Activated CD4-positive, CD25-positive, alpha-beta regulatory T cell (primary cell): Measurements from ENCODE around the gene MAP3K8.
"Not testable (repeated sequence)": the region's sequence is repeated elsewhere in the genome, so short reads cannot be mapped to it uniquely, and the experiment has no call there.

Experiments
- DNase-seq, 4 experiments: peaks; one replicate each; lab custom pipeline; 2025; lab: John Stamatoyannopoulos, UW

MAP3K8 gene

DNA sequence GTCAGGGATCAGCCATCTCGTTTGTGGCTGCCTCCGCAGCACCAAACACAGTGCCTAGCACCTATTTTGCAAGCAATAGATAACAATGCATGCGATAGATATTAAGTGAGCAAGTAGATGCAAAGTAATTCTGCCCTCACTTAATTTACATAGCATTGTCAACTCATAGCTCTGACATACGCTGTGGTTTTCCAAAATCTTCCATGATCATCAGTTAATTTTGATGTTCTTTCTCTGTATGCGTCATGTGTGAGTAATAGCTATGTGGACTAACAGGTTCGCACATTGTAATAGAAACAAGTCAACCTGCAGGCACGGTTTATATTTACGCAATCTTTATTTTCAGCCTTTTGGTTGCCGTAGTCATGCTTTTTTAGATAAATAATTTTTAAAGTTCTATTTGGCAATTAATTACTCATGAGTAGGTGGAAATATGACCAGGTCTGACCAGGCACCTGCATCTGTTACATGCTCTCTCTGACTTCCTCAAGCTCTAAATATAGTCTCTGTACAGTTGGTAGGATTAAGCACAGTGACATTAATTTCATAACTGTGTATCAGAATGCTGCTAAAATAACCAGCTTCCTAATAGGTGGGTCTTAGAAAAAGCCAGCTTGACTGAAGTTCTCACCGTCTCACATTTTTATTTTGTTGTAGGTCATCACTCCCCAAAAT lies 13.3 kb downstream of the MAP3K8 start:
- DNase-seq, result no peak

GRCh38 chr10:30448092-30448491 lies 14.1 kb downstream of the MAP3K8 start:
- DNase-seq, result no peak

DNA sequence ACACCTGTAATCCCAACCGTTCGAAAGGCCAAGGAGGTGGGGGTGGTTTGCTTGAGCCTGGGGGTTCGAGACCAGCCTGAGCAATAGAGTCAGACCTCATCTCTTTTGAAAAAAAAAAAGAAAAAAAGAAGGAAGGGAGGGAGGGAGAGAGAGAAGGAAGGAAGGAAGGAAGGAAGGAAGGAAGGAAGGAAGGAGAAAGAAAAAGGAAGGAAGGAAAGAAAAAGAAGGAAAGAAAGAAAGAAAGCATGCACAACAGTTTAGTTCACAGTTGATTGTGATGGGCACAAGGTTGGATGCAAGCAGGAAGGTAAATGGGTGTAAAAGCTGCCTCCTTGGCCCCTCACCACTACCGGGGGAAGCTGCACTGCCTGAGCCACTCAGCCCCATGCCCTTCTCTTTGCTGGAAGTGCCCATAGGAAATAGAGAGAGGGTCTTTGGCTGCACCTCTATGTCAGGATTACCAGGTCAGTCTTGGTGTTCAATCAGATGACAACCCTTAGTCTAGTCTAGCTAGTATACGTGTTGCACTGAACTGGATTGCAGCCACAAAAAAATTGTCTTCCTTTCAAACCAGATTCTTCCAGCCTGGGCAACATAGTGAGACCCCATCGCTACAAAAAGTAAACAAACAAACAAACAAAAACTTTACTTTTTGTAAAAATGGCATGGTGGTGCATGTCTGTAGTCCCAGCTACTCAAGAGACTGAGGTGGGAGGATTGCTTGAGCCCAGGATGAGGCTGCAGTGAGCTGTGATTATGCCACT lies 20.0 kb downstream of the MAP3K8 start:
- DNase-seq, result no peak

GRCh38 chr10:30454744-30455510 lies 20.9 kb downstream of the MAP3K8 start:
- no peak for DNase-seq

GRCh38 chr10:30455816-30456215 lies 21.8 kb downstream of the MAP3K8 start:
- no peak for DNase-seq

DNA sequence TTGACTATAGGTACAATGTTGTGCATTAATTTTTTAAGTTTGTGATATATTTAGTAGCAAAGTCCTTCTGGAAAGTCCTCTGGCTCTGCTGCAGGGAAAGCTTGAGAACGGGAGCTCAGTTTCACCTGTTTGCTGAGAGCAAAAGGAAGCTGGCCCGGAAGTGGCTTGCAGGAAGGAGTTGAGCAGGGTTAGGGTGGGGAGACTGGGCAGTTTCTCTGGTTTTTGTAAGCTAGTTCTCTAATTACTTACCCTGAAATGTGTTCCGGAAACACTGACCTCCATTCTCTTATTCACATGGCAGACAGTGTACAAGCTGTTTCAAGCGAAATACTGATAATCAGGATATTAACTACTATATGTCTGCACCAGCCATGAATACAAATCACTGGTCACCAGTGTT lies 22.3 kb downstream of the MAP3K8 start:
- DNase-seq, result no peak

GRCh38 chr10:30459283-30459682 lies 25.3 kb downstream of the MAP3K8 start:
- DNase-seq, result no peak

DNA sequence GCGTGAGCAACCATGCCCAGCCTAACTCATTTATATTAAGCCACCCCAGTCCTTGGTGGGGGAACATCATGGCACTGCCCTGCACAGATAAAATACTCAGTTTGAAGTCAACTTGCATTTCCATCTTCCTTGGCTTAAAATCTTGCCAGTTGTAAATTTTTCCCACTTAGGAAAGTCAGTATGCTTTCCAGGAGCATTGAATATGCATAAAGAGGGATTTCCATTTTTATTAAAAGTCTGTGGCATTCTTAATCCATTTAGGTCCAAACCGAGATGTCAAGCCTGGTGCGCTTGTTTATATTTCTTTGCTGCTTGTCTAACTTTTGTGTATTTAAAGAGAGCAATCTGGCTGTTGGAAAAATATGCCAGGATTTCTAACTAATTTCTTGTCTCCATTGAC lies 26.1 kb downstream of the MAP3K8 start:
- no peak for DNase-seq

DNA sequence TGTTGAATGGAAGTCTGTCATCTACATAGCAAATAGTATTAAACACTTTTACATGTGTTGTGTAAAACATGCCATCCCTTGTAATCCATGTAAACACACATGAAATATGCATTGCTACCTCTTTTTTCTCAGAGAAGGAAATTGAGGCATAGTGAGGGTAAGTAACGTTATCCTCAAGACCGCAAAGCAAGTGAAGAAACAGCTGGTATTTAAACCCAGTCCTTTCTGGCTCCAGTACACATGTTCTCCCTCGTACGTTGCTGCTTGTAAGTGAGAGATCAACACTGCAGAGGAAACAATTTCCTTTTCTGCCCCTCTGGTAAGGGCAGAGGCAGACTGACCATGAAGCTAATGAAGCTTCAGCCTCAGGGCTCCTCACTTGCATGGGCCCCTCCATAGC lies 28.5 kb downstream of the MAP3K8 start:
- DNase-seq, result no peak

DNA sequence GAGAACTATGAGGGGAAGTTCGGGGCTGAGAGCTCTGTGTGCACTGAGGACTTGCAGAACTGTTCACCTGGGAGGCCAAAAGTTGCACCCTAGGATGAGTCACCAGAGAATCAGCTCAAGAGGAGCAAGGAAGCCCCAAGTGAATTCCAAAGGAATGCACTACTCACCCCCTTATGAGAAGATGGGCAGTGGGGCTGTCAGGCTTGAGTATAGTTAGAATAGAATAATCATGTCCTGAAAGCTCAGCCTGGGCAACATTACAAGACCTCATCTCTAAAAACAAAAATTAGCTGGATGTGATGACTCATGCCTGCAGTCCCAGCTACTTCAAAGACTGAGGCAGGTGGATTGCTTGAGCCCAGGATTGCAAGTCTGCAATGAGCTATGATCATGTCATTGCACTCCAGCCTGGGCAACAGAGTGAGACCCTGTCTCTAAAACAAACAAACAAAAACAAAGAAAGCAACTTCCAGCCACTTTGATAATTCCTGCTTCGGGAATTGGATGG lies 30.0 kb downstream of the MAP3K8 start:
- DNase-seq, result no peak

DNA sequence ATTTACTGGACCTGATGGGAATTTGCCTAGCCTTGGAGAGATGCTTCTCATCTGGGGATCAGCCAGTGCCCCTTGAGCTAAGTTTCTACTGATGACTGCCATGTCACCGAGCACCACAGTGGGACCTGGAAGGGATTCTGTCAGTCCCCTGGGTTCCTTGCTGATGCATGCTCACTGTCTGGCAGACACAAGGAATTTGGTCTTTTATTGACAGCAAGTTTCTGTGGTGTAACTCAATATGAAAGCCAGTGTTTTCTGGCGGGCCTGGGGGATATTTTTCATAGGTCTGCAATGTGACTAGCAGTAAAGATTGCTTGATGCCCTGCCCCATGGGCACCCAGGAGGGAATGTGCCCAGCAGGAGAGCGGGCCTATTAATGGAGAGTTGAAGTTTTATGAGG lies 30.7 kb downstream of the MAP3K8 start:
- DNase-seq, result no peak

GRCh38 chr10:30466445-30466844 lies 32.5 kb downstream of the MAP3K8 start:
- no peak for DNase-seq

DNA sequence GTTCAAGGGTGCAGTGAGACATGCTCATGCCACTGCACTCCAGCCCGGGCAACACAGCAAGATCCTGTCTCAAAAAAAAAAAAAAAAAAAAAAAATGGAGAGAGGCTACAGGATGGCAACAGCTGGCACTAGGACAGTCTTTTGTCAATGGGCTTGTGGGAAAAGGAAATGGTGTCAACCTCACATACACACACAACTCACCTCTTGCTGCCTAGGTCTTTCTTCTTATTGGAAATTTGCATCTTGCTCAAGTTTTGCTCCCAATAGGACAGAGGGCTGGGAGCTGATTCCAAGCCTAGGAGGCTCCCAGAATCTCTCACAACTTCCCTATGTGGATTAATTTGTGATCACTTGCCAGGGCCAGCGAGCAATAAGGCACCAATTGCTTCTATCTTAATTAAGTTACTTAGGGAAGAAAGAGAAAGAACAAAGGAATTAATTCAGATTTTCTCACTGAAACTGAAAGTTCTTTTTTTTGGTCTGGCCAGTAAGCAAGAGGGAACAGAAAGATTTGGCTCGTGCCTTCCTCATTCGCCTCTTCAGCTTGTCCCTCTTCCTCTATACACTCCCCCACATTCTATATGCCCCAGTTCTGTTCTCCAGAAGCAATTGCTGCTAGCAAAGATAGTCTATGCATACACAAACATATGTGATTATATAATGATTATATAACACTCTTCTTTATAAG lies 33.8 kb downstream of the MAP3K8 start:
- no peak for DNase-seq

DNA sequence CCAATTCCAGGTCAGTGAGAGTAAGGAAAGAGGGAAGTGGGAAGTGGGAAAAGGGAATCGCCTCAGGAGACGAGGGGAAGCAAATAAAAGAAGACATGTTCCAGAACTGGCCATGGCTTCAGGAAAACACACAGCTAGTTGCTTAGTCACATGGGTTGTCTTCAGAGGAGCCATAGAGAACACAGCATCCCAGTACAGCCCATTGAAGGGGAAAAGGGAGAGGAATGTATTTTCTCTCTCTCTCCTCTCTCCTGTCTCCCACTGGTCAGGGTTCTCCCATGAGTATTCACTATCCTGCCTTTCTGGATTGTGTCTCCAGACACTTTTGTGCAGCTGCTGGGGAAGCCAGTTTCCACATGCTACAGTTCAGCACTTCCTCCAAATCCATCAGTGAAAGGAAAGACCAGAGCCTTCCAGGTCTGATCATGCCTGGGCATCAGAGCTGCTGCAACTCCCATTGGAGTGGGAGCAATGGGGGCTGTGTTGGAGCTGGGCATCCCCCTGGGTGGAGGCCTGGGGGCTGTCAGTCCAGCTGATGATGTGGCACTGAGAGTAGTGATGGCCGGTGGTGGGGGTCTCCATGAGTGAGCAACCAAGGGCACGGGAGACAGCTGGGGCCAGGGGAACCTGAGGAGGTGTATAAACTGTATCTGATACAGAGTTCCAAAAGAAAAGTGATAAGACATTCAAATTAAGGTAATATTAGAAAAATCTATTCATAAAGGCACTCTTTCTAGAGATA lies 38.6 kb downstream of the MAP3K8 start:
- no peak for DNase-seq

DNA sequence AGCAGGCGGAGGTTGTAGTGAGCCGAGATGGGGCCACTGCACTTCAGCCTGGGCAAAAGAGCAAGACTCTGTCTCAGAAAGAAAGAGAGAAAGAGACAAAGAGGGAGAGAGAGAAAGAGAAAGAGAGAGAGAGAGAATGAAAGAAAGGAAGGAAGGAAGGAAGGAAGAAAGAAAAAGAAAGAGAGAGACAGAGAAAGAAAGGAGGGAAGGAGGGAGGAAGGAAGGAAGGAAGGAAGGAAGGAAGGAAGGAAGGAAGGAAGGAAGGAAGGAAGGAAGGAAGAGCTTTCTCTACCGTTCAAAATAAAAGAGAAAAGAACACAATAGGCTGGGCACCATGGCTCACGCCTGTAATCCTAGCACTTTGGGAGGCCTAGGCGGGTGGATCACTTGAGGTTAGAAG lies 41.5 kb downstream of the MAP3K8 start:
- DNase-seq, result not testable (repeated sequence)

DNA sequence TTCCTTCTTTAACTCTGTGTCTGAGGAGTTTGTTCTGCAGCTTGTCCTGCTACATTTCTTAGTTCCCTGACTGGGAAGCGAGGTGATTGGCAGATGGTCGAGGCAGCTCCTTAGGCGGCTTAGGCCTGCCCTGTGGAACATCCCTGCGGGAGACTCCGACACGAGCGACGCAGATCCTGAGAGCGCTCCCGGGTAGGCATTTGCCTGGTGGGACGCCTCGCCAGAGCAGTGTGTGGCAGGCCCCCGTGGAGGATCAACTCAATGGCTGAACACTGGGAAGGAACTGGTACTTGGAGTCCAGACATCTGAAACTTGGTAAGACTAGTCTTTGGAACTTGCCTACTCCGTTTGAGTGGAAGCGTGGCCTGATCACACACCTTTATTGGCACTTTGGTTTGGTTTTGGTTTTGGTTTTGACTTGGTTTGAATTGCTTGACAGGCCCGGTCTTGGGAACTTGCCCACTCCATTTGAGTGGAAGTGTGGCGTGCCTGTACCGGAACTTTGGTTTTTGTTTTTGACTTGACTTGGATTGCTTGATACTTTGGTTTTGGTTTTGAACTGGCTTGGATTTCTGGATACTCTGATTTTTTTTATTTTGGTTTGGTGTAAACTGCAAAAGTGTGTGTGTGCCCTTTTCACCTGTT lies 42.6 kb downstream of the MAP3K8 start:
- DNase-seq, result no peak

DNA sequence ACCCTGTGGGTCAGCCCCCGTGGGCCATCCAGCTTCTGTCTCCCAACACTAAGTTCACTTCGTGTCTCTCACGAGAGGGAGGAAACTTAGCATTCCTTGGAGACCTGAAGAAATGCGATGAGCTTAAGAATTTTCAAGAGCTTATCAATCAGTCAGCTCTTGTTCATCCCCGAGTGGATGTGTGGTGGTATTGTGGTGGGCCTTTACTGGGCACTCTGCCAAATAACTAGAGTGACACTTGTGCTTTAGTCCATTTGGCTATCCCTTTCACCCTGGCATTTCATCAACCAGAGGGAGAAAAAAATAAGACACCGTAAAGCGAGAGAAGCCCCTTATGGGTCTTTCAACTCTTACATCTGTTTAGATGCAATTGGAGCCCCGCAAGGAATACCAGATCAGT lies 45.5 kb downstream of the MAP3K8 start:
- not testable (repeated sequence) for DNase-seq

DNA sequence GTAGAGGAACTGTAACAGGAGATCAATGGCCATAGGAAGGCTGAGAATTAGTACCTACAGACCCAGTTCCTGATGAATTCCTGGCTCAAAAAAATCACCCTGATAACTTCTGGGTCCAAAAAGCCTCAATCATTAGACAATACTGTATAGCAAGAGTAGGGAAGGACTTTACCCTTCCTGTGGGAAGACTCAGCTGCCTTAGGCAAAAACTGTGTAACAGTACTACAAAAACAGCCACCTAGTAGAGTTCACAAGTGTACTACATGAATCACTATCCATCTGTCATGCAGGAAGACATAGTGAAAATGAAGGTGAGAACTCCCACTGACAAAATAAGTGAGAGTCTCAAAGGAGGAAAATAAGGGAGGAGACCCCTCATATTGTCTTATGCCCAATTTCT lies 47.6 kb downstream of the MAP3K8 start:
- DNase-seq, result no peak

- no peak for DNase-seq
These were observed 54.3 kb downstream of the MAP3K8 start for GRCh38 chr10:30488316-30488715.

- no peak for DNase-seq
These were observed 55.4 kb downstream of the MAP3K8 start for GRCh38 chr10:30489346-30489745.
